GM19239 (cell line): ENCODE data around the gene CRELD2.

ENCODE experiments used
- DNase-seq: peaks from one replicate; pipeline ENCODE4 v3.0.0; 2011; ENCODE audit warnings: low spot score; ENCODE audit not compliant: insufficient read length
- FAIRE-seq: peaks from 2 replicates; lab custom pipeline; 2011; peaks lifted over from hg19 to GRCh38; lab: Jason Lieb, UNC

Gene CRELD2

GRCh38 chr22:49964136-49965090 is 46.0 kb downstream of the CRELD2 start:
- no peak for DNase-seq
- no peak for FAIRE-seq

GRCh38 chr22:49965091-49966040 is 46.9 kb downstream of the CRELD2 start:
- DNase-seq (no peak), FAIRE-seq (no peak)

GRCh38 chr22:49966041-49966773 is 47.8 kb downstream of the CRELD2 start:
- no peak for DNase-seq

GRCh38 chr22:49966774-49967705 is 48.6 kb downstream of the CRELD2 start:
- DNase-seq (no peak), FAIRE-seq (no peak)

More at GRCh38 chr22:49966041-49966773, 47.8 kb downstream of the CRELD2 start:
- no peak for FAIRE-seq

GRCh38 chr22:49967706-49968208 is 49.3 kb downstream of the CRELD2 start:
- DNase-seq (no peak), FAIRE-seq (no peak)

GRCh38 chr22:49968313-49968830 is 49.9 kb downstream of the CRELD2 start:
- no peak for DNase-seq
- FAIRE-seq: no peak

- no peak for FAIRE-seq
- DNase-seq: no peak
These were observed 50.6 kb downstream of the CRELD2 start for GRCh38 chr22:49968831-49969661.

- FAIRE-seq: no peak
- no peak for DNase-seq
These were observed 51.5 kb downstream of the CRELD2 start for GRCh38 chr22:49969751-49970527.

GRCh38 chr22:49970528-49971231 is 52.2 kb downstream of the CRELD2 start:
- FAIRE-seq: peak; percentile 95
- DNase-seq: peak; percentile 86

- DNase-seq: no peak
- FAIRE-seq: no peak
These were observed 53.1 kb downstream of the CRELD2 start for GRCh38 chr22:49971232-49972162.

- no peak for FAIRE-seq
These were observed 54.0 kb downstream of the CRELD2 start for GRCh38 chr22:49972163-49973017.

GRCh38 chr22:49973018-49973961 is 54.9 kb downstream of the CRELD2 start:
- FAIRE-seq: no peak
- no peak for DNase-seq

More at GRCh38 chr22:49972163-49973017, 54.0 kb downstream of the CRELD2 start:
- no peak for DNase-seq
